ENCODE measurements around the gene LRRC55.

LRRC55 gene

DNA sequence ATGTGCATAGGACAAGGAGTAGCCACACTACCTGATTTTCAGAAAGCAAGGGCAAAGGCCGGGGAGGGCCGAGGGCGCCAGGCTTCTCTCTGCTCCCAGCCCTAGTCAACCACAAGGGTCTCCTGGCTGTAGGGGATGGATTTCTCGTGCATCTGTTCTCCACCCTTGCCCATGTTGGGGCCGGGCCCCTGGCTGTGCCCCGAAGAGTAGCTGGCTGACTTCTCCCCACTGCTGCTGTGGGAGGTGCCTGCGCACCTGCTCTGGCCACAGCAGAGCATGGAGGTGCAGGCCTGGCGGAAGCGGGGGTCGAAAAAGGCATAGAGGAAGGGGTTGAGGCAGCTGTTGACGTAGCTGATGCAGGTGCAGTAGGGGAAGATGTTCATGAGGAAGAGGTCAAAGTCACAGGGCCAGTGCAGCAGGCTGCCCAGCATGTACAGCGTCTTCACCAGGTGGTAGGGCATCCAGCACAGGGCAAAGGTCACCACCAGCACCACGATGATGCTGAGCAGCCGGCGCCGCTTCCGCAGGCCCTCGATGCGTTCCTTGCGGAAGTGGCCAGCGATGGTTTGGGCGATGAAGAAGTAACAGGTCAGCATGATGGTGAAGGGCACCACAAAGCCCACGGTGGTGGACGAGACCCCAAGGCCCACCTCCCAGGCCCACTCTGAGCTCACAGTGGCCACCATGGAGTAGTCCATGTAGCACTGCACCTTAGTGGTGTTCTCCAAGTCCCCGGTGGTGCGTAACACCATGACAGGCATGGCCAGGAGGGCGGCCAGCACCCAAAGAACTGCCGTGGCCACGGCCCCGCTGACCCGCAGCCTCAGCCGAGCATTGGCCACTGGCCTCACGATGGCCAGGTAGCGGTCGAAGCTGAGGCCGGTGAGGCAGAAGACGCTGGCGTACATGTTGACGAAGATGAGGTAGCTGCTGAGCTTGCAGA lies 54.3 kb downstream of the LRRC55 start:
- Histone ChIP-seq H3K4me1 (ENCODE audit: control insufficient read depth, insufficient read depth, low read length) (peaks cover 45% of the 10 kb centered on the region), H3K36me3 (ENCODE audit: control insufficient read depth, insufficient read depth, low read length) (no peaks in the 10 kb centered on the region; the same call in 1 of the 2 replicates), H3K9ac (ENCODE audit: low read length) (peak overlapping the region; percentile 92), H3K27me3 (ENCODE audit: control insufficient read depth, insufficient read depth, low read length) (peaks cover 8% of the 10 kb centered on the region; the same call in 1 of the 2 replicates), H3K4me3 (ENCODE audit: low read depth, low read length) (peak overlapping the region; percentile 60; the same call in 1 of the 2 replicates), H3K9me3 (ENCODE audit: control insufficient read depth, insufficient read depth, low read depth, low read length) (no peaks in the 10 kb centered on the region), H3K27ac (ENCODE audit: low read depth, low read length) (peak overlapping the region; percentile 43; the same call in 1 of the 2 replicates)

DNA sequence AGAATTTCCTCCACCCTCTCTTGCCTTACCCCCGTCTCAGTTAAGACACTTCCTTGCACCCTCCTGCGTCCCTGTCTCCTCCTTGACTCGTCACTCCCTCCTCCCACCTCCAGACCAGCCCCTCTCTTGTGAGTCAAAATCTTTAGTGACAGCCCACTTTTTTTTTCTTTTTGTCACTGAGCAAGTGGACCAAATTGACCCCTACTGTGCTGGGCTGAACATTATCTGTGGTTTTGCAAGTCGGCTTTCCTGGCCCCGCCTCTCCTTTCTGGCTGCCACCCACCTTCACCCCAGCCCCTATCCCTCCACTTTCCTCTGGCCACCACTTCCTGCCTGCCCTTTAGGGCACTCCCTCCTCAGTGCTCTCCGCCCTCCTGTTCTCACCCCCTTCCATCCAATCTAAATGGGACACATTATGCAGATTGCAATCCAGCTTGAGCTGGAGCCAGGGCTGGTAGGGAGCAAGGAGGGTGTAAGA lies 55.5 kb downstream of the LRRC55 start, which contains the start of gene APLNR:
TSS of gene APLNR (minus strand) at position 47 of the 478 bp plus-strand sequence. CDS start 246 bp downstream, outside the sequence.
- Histone ChIP-seq H3K9me3 (ENCODE audit: control insufficient read depth, insufficient read depth, low read depth, low read length) (no peaks in the 10 kb centered on the region), H3K4me3 (ENCODE audit: low read depth, low read length) (peak within 1 kb of the TSS; percentile 60; the same call in 1 of the 2 replicates), H3K27me3 (ENCODE audit: control insufficient read depth, insufficient read depth, low read length) (0 out of 2 replicates have a peak, but pooled peaks cover 2% of the 10 kb centered on the region), H3K4me1 (ENCODE audit: control insufficient read depth, insufficient read depth, low read length) (peaks cover 47% of the 10 kb centered on the region), H3K27ac (ENCODE audit: low read depth, low read length) (peak within 1 kb of the TSS; percentile 21; the same call in 1 of the 2 replicates), H3K36me3 (ENCODE audit: control insufficient read depth, insufficient read depth, low read length) (no peaks in the 10 kb centered on the region; the same call in 1 of the 2 replicates), H3K9ac (ENCODE audit: low read length) (peak within 1 kb of the TSS; percentile 92)

DNA sequence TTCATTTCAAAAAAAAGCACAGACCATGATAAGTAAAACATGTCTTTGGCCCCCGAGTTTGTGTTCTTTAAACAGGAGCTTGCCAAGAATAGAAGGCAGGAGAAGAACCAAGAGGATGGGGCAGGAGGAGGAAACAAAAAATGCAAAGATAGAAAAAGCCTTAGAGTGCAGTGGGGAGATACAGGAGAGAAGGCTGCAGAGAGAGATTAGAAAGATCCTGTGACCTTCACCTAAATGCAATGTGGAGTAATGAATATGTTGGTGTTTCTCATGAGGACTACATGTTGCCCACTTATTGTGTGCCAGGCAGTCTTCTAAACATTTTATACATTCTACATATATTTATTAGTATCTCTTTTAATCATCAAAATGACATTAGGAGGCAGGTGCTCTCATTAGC lies 57.6 kb downstream of the LRRC55 start:
- Histone ChIP-seq H3K9me3 (ENCODE audit: control insufficient read depth, insufficient read depth, low read depth, low read length) (no peaks in the 10 kb centered on the region), H3K9ac (ENCODE audit: low read length) (no peak overlapping the region), H3K36me3 (ENCODE audit: control insufficient read depth, insufficient read depth, low read length) (no peaks in the 10 kb centered on the region; the same call in 1 of the 2 replicates), H3K27me3 (ENCODE audit: control insufficient read depth, insufficient read depth, low read length) (no peaks in the 10 kb centered on the region), H3K4me3 (ENCODE audit: low read depth, low read length) (no peak overlapping the region), H3K4me1 (ENCODE audit: control insufficient read depth, insufficient read depth, low read length) (peaks cover 51% of the 10 kb centered on the region), H3K27ac (ENCODE audit: low read depth, low read length) (no peak overlapping the region)

DNA sequence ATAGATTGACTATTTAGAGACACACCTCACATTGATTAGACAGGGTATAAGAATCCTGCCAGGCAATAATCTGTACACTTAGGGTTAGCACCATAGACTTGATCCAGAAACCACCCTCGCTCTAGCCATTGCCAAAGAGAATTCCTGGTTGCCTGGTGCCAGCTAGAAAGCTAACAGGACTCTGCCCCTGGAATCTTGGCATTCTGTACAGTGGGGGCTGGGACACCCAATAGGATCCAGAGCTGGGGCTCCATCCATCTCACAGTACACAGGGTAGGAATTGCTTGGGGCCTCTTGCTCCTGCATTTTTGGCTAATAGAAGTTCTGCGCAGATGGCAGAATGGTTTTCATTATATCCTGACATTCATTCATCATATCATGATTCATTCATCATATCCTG lies 58.3 kb downstream of the LRRC55 start:
- H3K4me3 ChIP-seq (ENCODE audit: low read depth, low read length) = no peak overlapping the region
- peaks cover 51% of the 10 kb centered on the region for H3K4me1 ChIP-seq (ENCODE audit: control insufficient read depth, insufficient read depth, low read length)
- no peaks in the 10 kb centered on the region for H3K9me3 ChIP-seq (ENCODE audit: control insufficient read depth, insufficient read depth, low read depth, low read length)
- H3K36me3 ChIP-seq (ENCODE audit: control insufficient read depth, insufficient read depth, low read length) = no peaks in the 10 kb centered on the region; the same call in 1 of the 2 replicates
- H3K27ac ChIP-seq (ENCODE audit: low read depth, low read length) = peak overlapping the region; percentile 39; the same call in 1 of the 2 replicates
- H3K27me3 ChIP-seq (ENCODE audit: control insufficient read depth, insufficient read depth, low read length) = no peaks in the 10 kb centered on the region
- H3K9ac ChIP-seq (ENCODE audit: low read length) = peak overlapping the region; percentile 49

DNA sequence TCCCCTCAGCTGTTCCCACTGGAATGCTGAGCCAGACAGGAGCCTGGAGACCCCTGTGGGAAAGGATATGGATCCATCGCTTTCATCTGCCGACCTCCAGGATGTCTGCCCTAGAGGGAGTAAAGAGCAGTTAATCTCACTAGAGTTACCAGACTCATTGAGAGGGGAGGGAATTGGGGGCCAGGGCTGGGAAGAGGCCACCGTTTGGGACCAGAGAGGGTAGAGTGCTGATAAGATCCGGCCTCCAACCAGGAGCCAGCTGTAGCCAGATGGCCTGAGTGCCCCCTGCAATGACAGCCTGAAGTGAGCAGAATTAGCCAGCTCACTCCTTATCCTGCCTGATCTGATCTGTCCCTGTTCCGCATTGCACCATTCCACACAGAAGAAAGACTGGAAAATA lies 59.0 kb downstream of the LRRC55 start:
- H3K27me3 ChIP-seq (ENCODE audit: control insufficient read depth, insufficient read depth, low read length) = no peaks in the 10 kb centered on the region
- no peak overlapping the region for H3K4me3 ChIP-seq (ENCODE audit: low read depth, low read length)
- H3K9me3 ChIP-seq (ENCODE audit: control insufficient read depth, insufficient read depth, low read depth, low read length) = no peaks in the 10 kb centered on the region
- H3K9ac ChIP-seq (ENCODE audit: low read length) = peak overlapping the region; percentile 74
- peak overlapping the region; percentile 60; the same call in 1 of the 2 replicates for H3K27ac ChIP-seq (ENCODE audit: low read depth, low read length)
- peaks cover 51% of the 10 kb centered on the region for H3K4me1 ChIP-seq (ENCODE audit: control insufficient read depth, insufficient read depth, low read length)
- no peaks in the 10 kb centered on the region for H3K36me3 ChIP-seq (ENCODE audit: control insufficient read depth, insufficient read depth, low read length)

Data from HUES6 (cell line).